Adrenal gland (tissue), 5 donors: ENCODE measurements around the gene UBALD2.

Source experiments
- CTCF ChIP-seq, 6 experiments: fragments of 450-650 bp in 4 of 6; fragments of 200-600 bp in 2 of 6; sonication (generic) in 1 of 6; IDR thresholded peaks; 1 replicate in 5 of 6; 2 replicates in 1 of 6; pipeline versions ENCODE4 v1.5.1 to v1.8.0; 2016 to 2021; ENCODE audit warnings: antibody characterized with exemption in 6 of 6, mild to moderate bottlenecking in 2 of 6, moderate library complexity in 1 of 6
- POLR2A ChIP-seq, 2 donors: fragments of 450-650 bp; IDR thresholded peaks; one replicate each; pipeline ENCODE4 v1.6.1; 2017; ENCODE audit warnings: antibody characterized with exemption in 2 of 2, mild to moderate bottlenecking in 2 of 2, moderate library complexity in 1 of 2
- donor health status: DM: no; HTN: no; CAD: no.

- TF ChIP-seq CTCF (IDR thresholded peaks at IDR 0.05) (no peak), POLR2A (IDR thresholded peaks at IDR 0.05) (no peak)
Measured at GRCh38 chr17:76238847-76239537, 26.2 kb upstream of the UBALD2 start.
